Activated naive CD8-positive, alpha-beta T cell (primary cell): ENCODE measurements around the gene DMRTB1.
"Not testable (repeated sequence)": the region's sequence is repeated elsewhere in the genome, so short reads cannot be mapped to it uniquely, and the experiment has no call there.

Experiments used
- H3K27ac Mint-ChIP-seq: one replicate; pipeline ENCODE4 v1.8.0; 2021; ENCODE audit warnings: mixed read lengths
- H3K27me3 Mint-ChIP-seq: one replicate; pipeline ENCODE4 v1.8.0; 2021; ENCODE audit warnings: mixed read lengths
- H3K36me3 Mint-ChIP-seq: one replicate; pipeline ENCODE4 v1.8.0; 2021; ENCODE audit warnings: mixed read lengths
- H3K4me1 Mint-ChIP-seq: one replicate; pipeline ENCODE4 v1.8.0; 2021; ENCODE audit warnings: low read depth, mixed read lengths
- H3K4me3 Mint-ChIP-seq: one replicate; pipeline ENCODE4 v1.8.0; 2021; ENCODE audit warnings: mild to moderate bottlenecking, mixed read lengths
- H3K9me3 Mint-ChIP-seq: one replicate; pipeline ENCODE4 v1.8.0; 2021; ENCODE audit warnings: low read depth, mixed read lengths

DMRTB1 gene

GRCh38 chr1:53430261-53430660, 28.9 kb upstream of the DMRTB1 start:
- no peaks in the 10 kb centered on the region for H3K9me3 Mint-ChIP-seq
- peaks cover 2% of the 10 kb centered on the region for H3K36me3 Mint-ChIP-seq
- H3K27me3 Mint-ChIP-seq = no peaks in the 10 kb centered on the region
- no peak overlapping the region for H3K4me3 Mint-ChIP-seq
- H3K4me1 Mint-ChIP-seq = peaks cover 11% of the 10 kb centered on the region
- no peak overlapping the region for H3K27ac Mint-ChIP-seq

- Mint-ChIP-seq H3K4me1 (peaks cover 11% of the 10 kb centered on the region), H3K27me3 (no peaks in the 10 kb centered on the region), H3K27ac (no peak overlapping the region), H3K4me3 (no peak overlapping the region), H3K9me3 (no peaks in the 10 kb centered on the region), H3K36me3 (peaks cover 2% of the 10 kb centered on the region)
Measured at GRCh38 chr1:53430779-53431178, 28.4 kb upstream of the DMRTB1 start.

DNA sequence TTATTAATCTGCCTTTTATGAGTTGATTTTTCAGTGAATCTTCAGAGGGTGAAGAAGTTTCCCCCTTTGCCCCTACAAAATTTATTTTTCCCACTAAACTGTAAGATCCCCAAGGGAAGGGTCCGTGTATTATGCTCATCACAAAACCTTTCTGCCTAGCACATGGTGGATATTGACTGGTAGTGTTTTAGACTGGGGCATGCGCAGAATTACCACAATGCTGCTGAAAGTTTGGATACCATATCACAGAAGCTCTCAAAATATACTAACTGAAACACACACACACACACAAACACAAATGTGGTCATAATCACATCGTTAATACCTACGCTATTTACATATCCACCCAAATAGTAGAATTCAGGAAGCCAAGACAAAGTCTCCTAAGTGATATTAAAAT, 28.0 kb upstream of the DMRTB1 start:
- no peaks in the 10 kb centered on the region for H3K9me3 Mint-ChIP-seq
- H3K27me3 Mint-ChIP-seq = peaks cover 2% of the 10 kb centered on the region
- H3K36me3 Mint-ChIP-seq = peaks cover 2% of the 10 kb centered on the region
- H3K4me1 Mint-ChIP-seq = peaks cover 11% of the 10 kb centered on the region
- H3K27ac Mint-ChIP-seq = no peak overlapping the region
- H3K4me3 Mint-ChIP-seq = no peak overlapping the region

GRCh38 chr1:53431805-53432565, 27.2 kb upstream of the DMRTB1 start:
- Mint-ChIP-seq H3K4me1 (peaks cover 11% of the 10 kb centered on the region), H3K27ac (peak overlapping the region; percentile 5), H3K27me3 (peaks cover 2% of the 10 kb centered on the region), H3K4me3 (no peak overlapping the region), H3K36me3 (peaks cover 2% of the 10 kb centered on the region), H3K9me3 (no peaks in the 10 kb centered on the region)

- Mint-ChIP-seq H3K36me3 (peaks cover 2% of the 10 kb centered on the region), H3K27ac (no peak overlapping the region)
Measured at GRCh38 chr1:53432611-53433010, 26.6 kb upstream of the DMRTB1 start.

DNA sequence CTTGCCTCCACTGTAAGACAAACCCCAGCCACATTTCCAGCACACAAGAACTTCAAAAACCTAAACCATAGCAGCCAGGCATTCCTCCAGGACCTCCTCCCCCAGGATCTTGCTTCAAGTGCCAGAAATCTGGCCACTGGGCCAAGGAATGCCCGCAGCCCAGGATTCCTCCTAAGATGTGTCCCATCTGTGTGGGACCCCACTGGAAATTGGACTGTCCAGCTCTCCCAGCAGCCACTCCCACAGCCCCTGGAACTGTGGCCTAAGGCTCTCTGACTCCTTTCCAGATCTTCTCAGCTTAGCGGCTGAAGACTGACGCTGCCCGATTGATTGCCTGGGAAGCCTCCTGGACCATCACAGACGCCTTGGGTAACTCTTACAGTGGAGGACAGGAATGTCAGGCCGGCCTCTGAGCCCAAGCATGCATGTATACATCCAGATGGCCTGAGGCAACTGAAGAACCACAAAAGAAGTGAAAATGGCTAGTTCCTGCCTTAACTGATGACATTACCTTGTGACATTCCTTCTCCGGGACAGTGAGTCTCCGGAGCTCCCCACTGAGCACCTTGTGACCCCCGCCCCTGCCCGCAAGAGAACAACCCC, 24.7 kb upstream of the DMRTB1 start:
- H3K4me1 Mint-ChIP-seq = peaks cover 11% of the 10 kb centered on the region
- H3K9me3 Mint-ChIP-seq, H3K27ac Mint-ChIP-seq, H3K4me3 Mint-ChIP-seq, H3K27me3 Mint-ChIP-seq, H3K36me3 Mint-ChIP-seq: not testable (repeated sequence)

More at GRCh38 chr1:53432611-53433010, 26.6 kb upstream of the DMRTB1 start:
- H3K9me3 Mint-ChIP-seq = no peaks in the 10 kb centered on the region
- H3K4me1 Mint-ChIP-seq = peaks cover 11% of the 10 kb centered on the region
- H3K4me3 Mint-ChIP-seq = no peak overlapping the region
- peaks cover 2% of the 10 kb centered on the region for H3K27me3 Mint-ChIP-seq

DNA sequence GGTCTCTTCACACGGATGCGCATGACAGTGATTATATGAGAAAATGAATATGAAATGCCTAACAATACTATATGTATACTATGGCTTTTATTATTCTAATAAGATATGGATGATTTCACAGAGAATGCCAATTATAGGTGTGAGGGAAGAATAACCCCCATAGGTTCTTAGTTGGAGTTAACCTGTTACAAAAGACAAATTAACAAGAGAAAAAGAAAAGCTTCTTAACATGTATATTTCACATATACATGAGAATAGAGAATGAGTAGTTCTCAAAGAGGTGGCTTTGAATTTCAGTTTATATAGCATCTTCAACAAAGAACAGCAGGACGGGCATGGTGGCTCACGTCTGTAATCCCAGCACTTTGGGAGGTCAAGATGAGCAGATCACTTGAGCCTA, 24.0 kb upstream of the DMRTB1 start:
- Mint-ChIP-seq H3K4me1 (peaks cover 11% of the 10 kb centered on the region), H3K27ac (no peak overlapping the region), H3K9me3 (no peaks in the 10 kb centered on the region), H3K36me3 (peaks cover 2% of the 10 kb centered on the region), H3K27me3 (peaks cover 2% of the 10 kb centered on the region), H3K4me3 (no peak overlapping the region)

DNA sequence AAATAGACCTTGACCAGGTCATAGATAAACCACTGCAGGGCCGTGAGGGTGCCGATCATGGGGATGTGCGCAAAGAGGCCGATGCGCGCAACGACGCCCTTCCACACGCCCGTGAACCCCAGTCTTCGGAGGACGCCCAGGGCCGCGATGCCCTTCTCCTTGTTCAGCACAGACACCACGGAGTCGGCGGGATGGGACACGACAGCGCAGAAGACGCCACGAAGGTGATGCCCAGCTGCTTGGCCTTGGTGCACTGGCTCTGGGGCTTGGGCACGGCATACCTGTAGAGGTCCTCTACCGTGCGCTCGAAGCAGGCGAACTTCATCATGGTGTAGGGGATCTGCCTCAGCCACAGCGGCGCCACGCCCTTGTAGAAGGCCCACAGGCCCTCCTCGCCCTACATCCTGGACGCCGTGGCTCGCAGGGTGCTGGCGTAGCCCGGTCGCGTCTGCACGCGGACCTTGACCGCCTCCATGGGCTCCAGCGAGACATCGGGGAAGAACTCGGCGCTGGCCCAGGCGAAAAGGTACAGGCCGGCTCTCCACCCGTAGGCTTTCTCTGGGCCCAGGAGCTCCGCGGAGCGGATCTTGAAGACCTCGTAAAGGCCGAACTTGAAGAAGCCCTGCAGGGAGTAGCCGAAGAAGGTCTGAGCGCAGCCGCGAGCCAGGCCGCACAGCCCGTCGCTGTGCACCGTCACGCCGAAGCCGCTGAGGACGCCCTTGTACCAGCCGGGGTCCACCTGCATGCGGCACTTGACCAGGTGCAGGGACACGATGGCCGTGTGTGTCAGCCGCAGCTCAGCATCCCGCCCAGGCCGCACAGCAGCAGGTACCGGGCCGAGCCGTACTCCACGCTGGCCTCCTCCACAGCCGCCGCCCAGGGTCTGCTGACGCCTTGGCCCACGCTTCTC, 20.5 kb upstream of the DMRTB1 start:
- H3K36me3 Mint-ChIP-seq = peaks cover 2% of the 10 kb centered on the region
- H3K27me3 Mint-ChIP-seq = peaks cover 2% of the 10 kb centered on the region
- H3K27ac Mint-ChIP-seq = no peak overlapping the region
- H3K4me3 Mint-ChIP-seq = no peak overlapping the region
- H3K4me1 Mint-ChIP-seq = no peaks in the 10 kb centered on the region
- H3K9me3 Mint-ChIP-seq = no peaks in the 10 kb centered on the region

DNA sequence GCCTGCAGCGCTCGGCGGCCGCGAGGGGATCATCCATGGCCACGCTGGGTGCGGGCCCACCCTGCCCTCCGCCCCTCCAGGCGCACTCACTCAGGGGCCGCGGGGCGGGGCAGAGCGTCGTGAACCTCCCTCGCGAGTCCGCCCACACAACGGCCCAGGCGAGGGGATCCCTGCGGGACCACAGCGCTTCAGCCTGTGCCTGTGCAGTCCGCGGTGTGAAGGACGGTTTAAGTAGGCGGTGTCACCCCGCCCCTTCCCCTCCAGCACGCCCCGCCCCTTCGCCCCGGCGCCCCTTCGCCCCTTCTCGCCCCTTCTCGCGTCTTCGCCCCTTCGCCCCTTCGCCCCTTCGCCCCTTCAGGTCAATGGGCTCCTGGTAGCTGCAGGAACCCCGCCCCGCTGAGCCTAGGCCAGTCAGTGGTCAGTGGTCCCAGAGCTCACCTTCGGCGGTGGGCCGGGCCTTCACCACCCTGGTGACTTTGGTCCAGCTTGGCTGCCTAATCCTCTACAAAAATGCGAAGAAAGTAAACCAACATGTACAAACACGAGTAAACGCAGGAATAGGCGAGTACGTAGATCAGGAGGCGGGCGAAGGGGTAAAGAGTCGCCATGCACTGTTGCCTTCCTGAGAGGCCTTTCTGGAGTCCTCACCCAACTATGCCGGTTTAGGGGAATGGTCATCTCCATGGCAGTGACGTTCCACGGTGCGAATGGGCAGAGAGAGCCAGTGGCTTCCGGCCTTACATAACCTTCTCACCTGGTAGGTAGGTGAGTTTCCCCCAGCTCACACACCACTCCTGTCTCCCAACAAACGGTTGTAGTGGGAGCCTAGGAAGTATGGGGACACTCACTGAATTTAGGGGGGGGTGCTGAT, 19.6 kb upstream of the DMRTB1 start:
- no peaks in the 10 kb centered on the region for H3K4me1 Mint-ChIP-seq

GRCh38 chr1:53440633-53441032, 18.6 kb upstream of the DMRTB1 start:
- H3K27ac Mint-ChIP-seq = no peak overlapping the region
- H3K9me3 Mint-ChIP-seq = no peaks in the 10 kb centered on the region
- no peaks in the 10 kb centered on the region for H3K4me1 Mint-ChIP-seq
- no peaks in the 10 kb centered on the region for H3K36me3 Mint-ChIP-seq
- H3K27me3 Mint-ChIP-seq = peaks cover 2% of the 10 kb centered on the region
- no peak overlapping the region for H3K4me3 Mint-ChIP-seq

More for the DNA sequence above, 19.6 kb upstream of the DMRTB1 start:
- peaks cover 2% of the 10 kb centered on the region for H3K27me3 Mint-ChIP-seq
- peaks cover 2% of the 10 kb centered on the region for H3K36me3 Mint-ChIP-seq
- H3K27ac Mint-ChIP-seq = no peak overlapping the region
- H3K9me3 Mint-ChIP-seq = no peaks in the 10 kb centered on the region
- no peak overlapping the region for H3K4me3 Mint-ChIP-seq

- no peaks in the 10 kb centered on the region for H3K27me3 Mint-ChIP-seq
- no peak overlapping the region for H3K4me3 Mint-ChIP-seq
- H3K9me3 Mint-ChIP-seq = no peaks in the 10 kb centered on the region
Measured at GRCh38 chr1:53442299-53442698, 16.9 kb upstream of the DMRTB1 start.

DNA sequence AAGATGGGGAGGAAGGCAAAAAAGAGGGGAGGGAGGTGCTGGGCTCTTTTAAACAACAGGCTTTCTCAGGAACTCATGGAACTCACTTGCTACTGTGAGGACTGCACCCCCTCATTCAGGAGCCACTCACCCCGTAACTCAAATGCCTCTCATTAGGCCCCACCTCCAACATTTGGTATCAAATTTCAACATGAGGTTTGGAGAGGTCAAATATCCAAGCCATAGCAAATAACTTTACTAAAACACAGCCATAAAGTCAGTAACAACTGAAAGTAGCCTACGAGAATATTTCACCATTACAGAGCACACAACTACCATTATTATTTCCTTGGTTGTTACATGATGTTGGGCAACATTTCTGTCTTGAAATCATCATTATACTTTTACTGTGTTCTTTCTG, 13.1 kb upstream of the DMRTB1 start:
- Mint-ChIP-seq H3K4me1 (no peaks in the 10 kb centered on the region), H3K36me3 (no peaks in the 10 kb centered on the region), H3K27me3 (peaks cover 2% of the 10 kb centered on the region), H3K27ac (no peak overlapping the region), H3K4me3 (no peak overlapping the region), H3K9me3 (no peaks in the 10 kb centered on the region)

More at GRCh38 chr1:53442299-53442698, 16.9 kb upstream of the DMRTB1 start:
- Mint-ChIP-seq H3K27ac (no peak overlapping the region), H3K4me1 (no peaks in the 10 kb centered on the region), H3K36me3 (no peaks in the 10 kb centered on the region)

- no peaks in the 10 kb centered on the region for H3K36me3 Mint-ChIP-seq
- no peaks in the 10 kb centered on the region for H3K4me1 Mint-ChIP-seq
- H3K27ac Mint-ChIP-seq = no peak overlapping the region
- no peaks in the 10 kb centered on the region for H3K9me3 Mint-ChIP-seq
- H3K27me3 Mint-ChIP-seq = peaks cover 2% of the 10 kb centered on the region
- H3K4me3 Mint-ChIP-seq = no peak overlapping the region
Measured at GRCh38 chr1:53447413-53447812, 11.8 kb upstream of the DMRTB1 start.

DNA sequence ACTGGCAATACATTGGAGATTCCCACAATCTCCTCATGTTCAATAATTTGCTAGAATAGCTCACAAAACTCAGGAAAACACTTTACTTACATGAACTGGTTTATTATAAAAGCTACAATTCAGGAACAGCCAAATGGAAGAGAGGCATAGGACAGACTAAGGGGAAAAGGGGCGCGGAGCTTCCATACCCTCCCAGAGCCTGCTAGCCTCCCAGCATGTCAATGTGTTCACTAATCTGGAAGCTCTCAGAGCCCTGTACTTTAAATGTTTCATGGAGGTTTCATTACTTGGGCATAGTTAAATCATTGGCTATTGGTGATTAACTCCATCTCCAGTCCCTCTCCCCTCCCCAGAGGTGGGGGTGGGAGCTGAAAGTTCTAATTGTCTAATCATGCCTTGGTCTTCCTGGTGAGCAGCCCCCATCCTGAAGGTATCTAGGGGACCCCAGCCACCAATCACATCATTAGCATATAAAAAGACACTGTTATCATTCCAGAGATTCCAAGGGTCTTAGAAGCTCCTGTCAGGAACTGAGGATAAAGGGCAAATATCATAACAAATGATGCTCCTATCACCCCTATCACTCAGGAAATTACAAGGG, 10.9 kb upstream of the DMRTB1 start:
- Mint-ChIP-seq H3K4me3 (no peak overlapping the region), H3K36me3 (no peaks in the 10 kb centered on the region), H3K4me1 (no peaks in the 10 kb centered on the region), H3K27me3 (peaks cover 2% of the 10 kb centered on the region), H3K27ac (no peak overlapping the region), H3K9me3 (no peaks in the 10 kb centered on the region)
